HG03565 (cell line): ENCODE data around the gene CTNNA3.

Experiments used
- ATAC-seq: cut with Tn5 transposase; IDR thresholded peaks from one replicate; pipeline ENCODE4 v1.9.1; 2021; ENCODE audit warnings: mild to moderate bottlenecking, moderate library complexity; ENCODE audit not compliant: unreplicated experiment

The CTNNA3 gene

GRCh38 chr10:66277481-66277880 lies 1418.5 kb downstream of the CTNNA3 start:
- ATAC-seq: no peak

GRCh38 chr10:66273966-66274519 lies 1422.0 kb downstream of the CTNNA3 start:
- ATAC-seq: no peak

GRCh38 chr10:66265398-66265797 lies 1430.6 kb downstream of the CTNNA3 start:
- no peak for ATAC-seq

GRCh38 chr10:66259836-66260235 lies 1436.2 kb downstream of the CTNNA3 start:
- no peak for ATAC-seq

- no peak for ATAC-seq
Observed at GRCh38 chr10:66258693-66259092, 1437.3 kb downstream of the CTNNA3 start.

GRCh38 chr10:66257801-66258200 lies 1438.2 kb downstream of the CTNNA3 start:
- no peak for ATAC-seq

GRCh38 chr10:66252986-66253385 lies 1443.0 kb downstream of the CTNNA3 start:
- ATAC-seq: no peak

- ATAC-seq: no peak
Observed at GRCh38 chr10:66246177-66246576, 1449.8 kb downstream of the CTNNA3 start.

- no peak for ATAC-seq
Observed at GRCh38 chr10:66244953-66245352, 1451.0 kb downstream of the CTNNA3 start.

GRCh38 chr10:66242885-66243284 lies 1453.1 kb downstream of the CTNNA3 start:
- no peak for ATAC-seq

- no peak for ATAC-seq
Observed at GRCh38 chr10:66239062-66239461, 1456.9 kb downstream of the CTNNA3 start.

GRCh38 chr10:66238343-66238742 lies 1457.7 kb downstream of the CTNNA3 start:
- ATAC-seq: no peak

GRCh38 chr10:66234872-66235271 lies 1461.1 kb downstream of the CTNNA3 start:
- no peak for ATAC-seq

- no peak for ATAC-seq
Observed at GRCh38 chr10:66228887-66229286, 1467.1 kb downstream of the CTNNA3 start.

- ATAC-seq: no peak
Observed at GRCh38 chr10:66223656-66224055, 1472.3 kb downstream of the CTNNA3 start.

- ATAC-seq: no peak
Observed at GRCh38 chr10:66222462-66223046, 1473.4 kb downstream of the CTNNA3 start.

GRCh38 chr10:66218981-66219587 lies 1476.9 kb downstream of the CTNNA3 start:
- ATAC-seq: no peak

GRCh38 chr10:66218289-66218688 lies 1477.7 kb downstream of the CTNNA3 start:
- ATAC-seq: no peak

- no peak for ATAC-seq
Observed at GRCh38 chr10:66215920-66216319, 1480.1 kb downstream of the CTNNA3 start.

- no peak for ATAC-seq
Observed at GRCh38 chr10:66214721-66215404, 1481.1 kb downstream of the CTNNA3 start.

- no peak for ATAC-seq
Observed at GRCh38 chr10:66209025-66209424, 1487.0 kb downstream of the CTNNA3 start.

GRCh38 chr10:66204838-66205237 lies 1491.2 kb downstream of the CTNNA3 start:
- ATAC-seq: no peak
